ENCODE results near the gene PCLO.
"Not testable (repeated sequence)": the region's sequence is repeated elsewhere in the genome, so short reads cannot be mapped to it uniquely, and the experiment has no call there.

Gene PCLO

GRCh38 chr7:83130623-83131545, 31.8 kb downstream of the PCLO start:
- no peak for DNase-seq (ENCODE audit: low read depth, low spot score)

DNA sequence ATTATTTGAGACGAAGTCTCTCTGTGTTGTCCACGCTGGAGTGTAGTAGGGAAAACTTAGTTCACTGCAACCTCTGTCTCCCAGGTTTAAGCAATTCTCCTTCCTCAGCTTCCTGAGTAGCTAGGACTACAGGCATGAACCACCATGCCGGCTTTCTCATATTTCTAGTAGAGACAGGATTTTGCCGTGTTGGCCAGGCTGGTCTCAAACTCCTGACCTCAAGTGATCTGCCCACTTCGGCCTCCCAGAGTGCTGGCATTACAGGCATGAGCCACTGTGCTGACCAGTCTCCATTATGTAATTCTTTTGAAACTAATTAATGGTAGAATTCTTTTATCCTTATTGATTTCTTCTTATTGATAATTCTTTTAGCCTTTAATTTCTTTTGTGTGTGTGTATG, 32.5 kb downstream of the PCLO start:
- DNase-seq (ENCODE audit: low read depth, low spot score) = no peak

- no peak for DNase-seq (ENCODE audit: low read depth, low spot score)
Measured at GRCh38 chr7:83119494-83119893, 43.2 kb downstream of the PCLO start.

DNA sequence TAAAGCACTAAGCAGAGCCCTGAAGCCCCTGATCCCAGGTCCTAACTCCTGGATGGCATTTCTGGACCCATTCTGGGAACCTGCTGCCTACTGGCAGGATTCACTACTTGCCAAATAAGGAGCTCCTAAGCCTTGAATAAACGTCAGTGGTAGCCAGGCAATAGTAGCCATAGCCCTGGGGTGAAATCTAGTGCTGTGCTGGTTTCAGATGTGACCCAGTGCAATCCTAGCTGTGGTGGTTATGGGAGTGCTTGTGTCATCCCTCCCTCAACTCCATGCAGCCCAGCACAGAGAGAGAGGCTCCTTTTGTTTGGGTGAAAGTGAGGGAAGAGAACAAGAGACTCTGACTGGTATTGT, 43.7 kb downstream of the PCLO start:
- no peak for DNase-seq (ENCODE audit: low read depth, low spot score)

GRCh38 chr7:83118347-83119025, 44.2 kb downstream of the PCLO start:
- DNase-seq (ENCODE audit: low read depth, low spot score) = no peak

GRCh38 chr7:83117466-83117865, 45.2 kb downstream of the PCLO start:
- DNase-seq (ENCODE audit: low read depth, low spot score) = no peak

DNA sequence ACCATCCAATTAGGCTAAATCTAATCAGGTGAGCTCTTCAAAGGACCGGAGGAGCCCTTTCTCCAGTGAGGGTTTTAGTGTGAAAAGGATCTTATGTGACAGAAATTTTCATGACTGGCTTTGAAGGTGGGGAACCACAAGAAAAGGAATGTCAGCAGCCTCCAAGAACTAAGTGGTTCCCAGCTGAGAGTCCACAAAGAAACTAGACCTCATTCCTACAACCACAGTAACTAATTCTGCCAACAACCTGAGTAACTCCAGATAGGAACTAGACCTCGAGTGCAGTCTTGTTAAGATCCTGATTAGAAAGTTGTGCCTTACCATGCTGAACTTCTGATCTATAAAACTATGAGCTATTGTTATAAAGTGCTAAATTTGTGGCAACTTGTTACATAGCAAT, 51.3 kb downstream of the PCLO start:
- DNase-seq (ENCODE audit: low read depth, low spot score) = no peak

DNA sequence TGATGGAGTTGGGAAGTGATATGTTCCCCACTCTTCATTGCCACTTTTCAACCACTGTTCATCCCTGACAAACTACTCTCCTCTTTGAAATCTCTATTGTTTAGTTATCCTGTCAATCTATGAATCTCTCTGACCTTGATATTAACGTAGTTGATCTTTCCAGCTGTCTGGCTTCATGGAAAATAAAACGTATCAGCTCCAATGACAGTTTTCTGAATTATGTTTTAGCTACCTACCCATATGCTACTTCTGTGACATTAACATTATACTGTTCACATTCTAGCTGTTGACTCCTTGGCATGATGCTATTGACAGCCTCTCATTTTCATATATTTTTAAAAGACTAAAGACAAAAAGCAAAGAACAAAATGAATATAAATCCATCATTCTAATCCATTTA, 53.3 kb downstream of the PCLO start:
- no peak for DNase-seq (ENCODE audit: low read depth, low spot score)

DNA sequence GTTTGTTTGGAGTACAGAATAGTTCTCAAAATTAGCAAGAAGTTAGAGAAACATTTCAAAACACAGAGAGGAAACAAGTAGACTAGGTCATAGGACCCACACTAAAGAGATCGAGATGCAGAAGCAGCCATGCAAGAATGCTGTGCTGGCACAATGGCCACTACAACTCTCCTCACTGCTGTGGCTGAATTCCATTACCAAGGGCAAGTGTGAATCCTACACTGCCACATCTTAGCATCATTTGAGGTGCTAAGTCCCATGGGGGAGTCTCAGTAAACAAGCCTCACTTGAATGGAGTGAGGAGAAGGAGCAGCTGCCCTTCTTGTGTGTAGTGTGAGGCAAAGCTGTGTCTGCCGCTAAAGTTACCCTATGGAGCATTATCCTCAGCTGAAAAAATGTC, 56.7 kb downstream of the PCLO start:
- DNase-seq (ENCODE audit: low read depth, low spot score) = no peak

- no peak for DNase-seq (ENCODE audit: low read depth, low spot score)
Measured at GRCh38 chr7:83105063-83105462, 57.6 kb downstream of the PCLO start.

GRCh38 chr7:83101530-83101929, 61.2 kb downstream of the PCLO start:
- no peak for DNase-seq (ENCODE audit: low read depth, low spot score)

- no peak for DNase-seq (ENCODE audit: low read depth, low spot score)
Measured at GRCh38 chr7:83096065-83096580, 66.6 kb downstream of the PCLO start.

GRCh38 chr7:83085299-83085698, 77.4 kb downstream of the PCLO start:
- DNase-seq (ENCODE audit: low read depth, low spot score) = no peak

GRCh38 chr7:83079879-83080278, 82.8 kb downstream of the PCLO start:
- DNase-seq (ENCODE audit: low read depth, low spot score) = not testable (repeated sequence)

- no peak for DNase-seq (ENCODE audit: low read depth, low spot score)
Measured at GRCh38 chr7:83077328-83077727, 85.4 kb downstream of the PCLO start.

DNA sequence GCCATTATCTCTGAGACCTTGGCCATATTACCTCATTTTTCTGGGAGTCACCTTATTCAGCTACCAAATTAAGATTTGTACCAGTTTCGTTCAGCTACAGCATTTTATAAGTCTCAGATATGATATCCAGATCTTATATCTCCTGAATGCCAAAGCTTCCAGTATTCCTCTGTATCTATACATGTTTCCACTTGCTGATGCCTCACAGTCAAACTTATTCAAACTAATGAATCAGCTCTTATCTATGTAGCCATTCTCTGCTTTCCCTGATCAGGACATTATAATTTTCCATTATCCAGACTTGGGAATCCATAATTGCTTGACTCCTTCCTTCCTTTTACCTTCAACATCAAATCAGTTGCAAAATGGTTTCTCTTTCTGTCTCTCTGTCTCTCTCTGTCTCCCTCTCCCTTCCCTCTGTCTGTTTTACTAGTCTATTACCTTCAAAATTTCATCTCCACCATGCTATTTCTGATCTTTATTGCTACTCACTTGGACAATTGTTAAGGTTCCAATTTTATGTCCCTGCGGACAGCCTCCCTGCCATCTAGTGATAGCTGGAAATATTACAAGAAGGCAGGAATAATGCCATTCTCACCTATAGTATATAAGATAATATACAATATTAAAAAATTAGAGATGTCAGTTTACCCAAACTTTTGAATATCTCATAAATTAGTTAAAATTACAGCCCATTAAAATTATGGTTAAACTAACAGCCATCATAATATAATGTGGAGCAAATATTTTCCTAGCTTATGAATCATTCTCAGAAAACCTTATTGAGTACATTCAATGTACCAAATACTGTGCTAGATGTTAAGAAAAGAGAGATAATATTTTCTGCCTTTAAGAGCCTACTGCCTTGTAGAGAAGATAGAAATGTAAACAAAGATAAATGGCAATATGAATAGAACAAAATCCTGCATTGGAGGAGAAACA, 89.8 kb downstream of the PCLO start:
- DNase-seq (ENCODE audit: low read depth, low spot score) = no peak

GRCh38 chr7:83065714-83066113, 97.0 kb downstream of the PCLO start:
- no peak for DNase-seq (ENCODE audit: low read depth, low spot score)

GRCh38 chr7:83060218-83060617, 102.5 kb downstream of the PCLO start:
- no peak for DNase-seq (ENCODE audit: low read depth, low spot score)

GRCh38 chr7:83058667-83059066, 104.0 kb downstream of the PCLO start:
- DNase-seq (ENCODE audit: low read depth, low spot score) = no peak

- no peak for DNase-seq (ENCODE audit: low read depth, low spot score)
Measured at GRCh38 chr7:83055197-83055596, 107.5 kb downstream of the PCLO start.

GRCh38 chr7:83054472-83054871, 108.2 kb downstream of the PCLO start:
- DNase-seq (ENCODE audit: low read depth, low spot score) = no peak

DNA sequence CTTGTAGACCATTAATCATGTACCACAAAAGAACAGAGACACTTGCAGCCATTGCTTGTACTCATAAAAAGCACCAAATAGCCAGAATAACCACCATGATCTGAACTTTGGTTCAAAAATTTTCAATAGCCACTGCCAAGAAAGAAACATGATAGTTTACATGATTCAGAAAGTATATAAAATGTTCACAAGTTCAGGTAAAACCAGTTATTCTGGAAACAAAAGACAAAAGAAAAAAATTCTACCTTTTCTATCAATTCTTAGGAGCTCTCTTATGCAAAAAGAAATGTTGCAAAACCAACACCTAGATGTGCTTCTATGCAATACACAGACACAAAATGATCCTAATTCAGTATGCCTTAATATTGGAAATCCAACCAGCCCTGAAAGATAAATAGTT, 108.7 kb downstream of the PCLO start:
- DNase-seq (ENCODE audit: low read depth, low spot score) = no peak

Measured in activated CD4-positive, CD25-positive, alpha-beta regulatory T cell treated with anti-CD3 and anti-CD28 coated beads, Interleukin-2, amount 50 U/mL, for 16 hours (primary cell).